Measurements from ENCODE around the gene CACNA1C.
"Not testable (repeated sequence)": the region's sequence is repeated elsewhere in the genome, so short reads cannot be mapped to it uniquely, and the experiment has no call there.

Gene CACNA1C

GRCh38 chr12:2102736-2103135 lies 49.9 kb downstream of the CACNA1C start:
- peaks cover 0 to 45% of the 10 kb centered on the region in 2 donors for H3K4me1 ChIP-seq (ENCODE audit: control insufficient read depth in 1 of 2, insufficient read depth in 2 of 2, low read length in 2 of 2)
- not testable (repeated sequence) for H3K27ac ChIP-seq (ENCODE audit: low read length); H3K27me3 ChIP-seq (ENCODE audit: low read depth, low read length); H3K9me3 ChIP-seq (ENCODE audit: control insufficient read depth in 1 of 2, low read length in 2 of 2); H3K36me3 ChIP-seq (ENCODE audit: control insufficient read depth in 1 of 2, insufficient read depth in 2 of 2, low read length in 2 of 2); H3K4me3 ChIP-seq (ENCODE audit: low read depth in 1 of 2, low read length in 2 of 2)

- H3K4me3 ChIP-seq (ENCODE audit: low read depth in 1 of 2, low read length in 2 of 2); H3K27ac ChIP-seq (ENCODE audit: low read length); H3K27me3 ChIP-seq (ENCODE audit: low read depth, low read length); H3K9me3 ChIP-seq (ENCODE audit: control insufficient read depth in 1 of 2, low read length in 2 of 2); H3K36me3 ChIP-seq (ENCODE audit: control insufficient read depth in 1 of 2, insufficient read depth in 2 of 2, low read length in 2 of 2): not testable (repeated sequence)
- H3K4me1 ChIP-seq (ENCODE audit: control insufficient read depth in 1 of 2, insufficient read depth in 2 of 2, low read length in 2 of 2): peaks cover 0 to 43% of the 10 kb centered on the region in 2 donors
These were observed 52.6 kb downstream of the CACNA1C start for GRCh38 chr12:2105387-2105786.

- H3K36me3 ChIP-seq (ENCODE audit: control insufficient read depth in 1 of 2, insufficient read depth in 2 of 2, low read length in 2 of 2): no peaks in the 10 kb centered on the region
- H3K27ac ChIP-seq (ENCODE audit: low read length): no peak overlapping the region
- H3K27me3 ChIP-seq (ENCODE audit: low read depth, low read length): no peaks in the 10 kb centered on the region
- H3K9me3 ChIP-seq (ENCODE audit: control insufficient read depth in 1 of 2, low read length in 2 of 2): no peaks in the 10 kb centered on the region
- no peak overlapping the region for H3K4me3 ChIP-seq (ENCODE audit: low read depth in 1 of 2, low read length in 2 of 2)
- peaks cover 0 to 52% of the 10 kb centered on the region in 2 donors for H3K4me1 ChIP-seq (ENCODE audit: control insufficient read depth in 1 of 2, insufficient read depth in 2 of 2, low read length in 2 of 2)
These were observed 55.4 kb downstream of the CACNA1C start for GRCh38 chr12:2108166-2108565.

- Histone ChIP-seq H3K4me3 (ENCODE audit: low read depth in 1 of 2, low read length in 2 of 2) (no peak overlapping the region), H3K9me3 (ENCODE audit: control insufficient read depth in 1 of 2, low read length in 2 of 2) (no peaks in the 10 kb centered on the region), H3K4me1 (ENCODE audit: control insufficient read depth in 1 of 2, insufficient read depth in 2 of 2, low read length in 2 of 2) (peaks cover 0 to 52% of the 10 kb centered on the region in 2 donors), H3K36me3 (ENCODE audit: control insufficient read depth in 1 of 2, insufficient read depth in 2 of 2, low read length in 2 of 2) (no peaks in the 10 kb centered on the region), H3K27ac (ENCODE audit: low read length) (no peak overlapping the region), H3K27me3 (ENCODE audit: low read depth, low read length) (no peaks in the 10 kb centered on the region)
These were observed 56.3 kb downstream of the CACNA1C start for GRCh38 chr12:2108975-2109671.

- no peak overlapping the region for H3K27ac ChIP-seq (ENCODE audit: low read length)
- no peaks in the 10 kb centered on the region for H3K36me3 ChIP-seq (ENCODE audit: control insufficient read depth in 1 of 2, insufficient read depth in 2 of 2, low read length in 2 of 2)
- peaks cover 0 to 48% of the 10 kb centered on the region in 2 donors for H3K4me1 ChIP-seq (ENCODE audit: control insufficient read depth in 1 of 2, insufficient read depth in 2 of 2, low read length in 2 of 2)
- no peaks in the 10 kb centered on the region for H3K9me3 ChIP-seq (ENCODE audit: control insufficient read depth in 1 of 2, low read length in 2 of 2)
- no peak overlapping the region for H3K4me3 ChIP-seq (ENCODE audit: low read depth in 1 of 2, low read length in 2 of 2)
- H3K27me3 ChIP-seq (ENCODE audit: low read depth, low read length): no peaks in the 10 kb centered on the region
These were observed 57.3 kb downstream of the CACNA1C start for GRCh38 chr12:2110127-2110526.

- Histone ChIP-seq H3K4me1 (ENCODE audit: control insufficient read depth in 1 of 2, insufficient read depth in 2 of 2, low read length in 2 of 2) (peaks cover 0 to 47% of the 10 kb centered on the region in 2 donors), H3K27me3 (ENCODE audit: low read depth, low read length) (no peaks in the 10 kb centered on the region), H3K9me3 (ENCODE audit: control insufficient read depth in 1 of 2, low read length in 2 of 2) (no peaks in the 10 kb centered on the region), H3K4me3 (ENCODE audit: low read depth in 1 of 2, low read length in 2 of 2) (no peak overlapping the region), H3K36me3 (ENCODE audit: control insufficient read depth in 1 of 2, insufficient read depth in 2 of 2, low read length in 2 of 2) (peaks cover 0 to 4% of the 10 kb centered on the region in 2 donors), H3K27ac (ENCODE audit: low read length) (no peak overlapping the region)
These were observed 58.2 kb downstream of the CACNA1C start for GRCh38 chr12:2110849-2111566.

GRCh38 chr12:2111826-2112225 lies 59.0 kb downstream of the CACNA1C start:
- Histone ChIP-seq H3K4me1 (ENCODE audit: control insufficient read depth in 1 of 2, insufficient read depth in 2 of 2, low read length in 2 of 2) (peaks cover 0 to 47% of the 10 kb centered on the region in 2 donors), H3K9me3 (ENCODE audit: control insufficient read depth in 1 of 2, low read length in 2 of 2) (no peaks in the 10 kb centered on the region), H3K27me3 (ENCODE audit: low read depth, low read length) (no peaks in the 10 kb centered on the region), H3K27ac (ENCODE audit: low read length) (no peak overlapping the region), H3K36me3 (ENCODE audit: control insufficient read depth in 1 of 2, insufficient read depth in 2 of 2, low read length in 2 of 2) (peaks cover 0 to 7% of the 10 kb centered on the region in 2 donors), H3K4me3 (ENCODE audit: low read depth in 1 of 2, low read length in 2 of 2) (no peak overlapping the region)

- H3K36me3 ChIP-seq (ENCODE audit: control insufficient read depth in 1 of 2, insufficient read depth in 2 of 2, low read length in 2 of 2): peaks cover 0 to 7% of the 10 kb centered on the region in 2 donors
- no peaks in the 10 kb centered on the region for H3K27me3 ChIP-seq (ENCODE audit: low read depth, low read length)
- no peak overlapping the region for H3K4me3 ChIP-seq (ENCODE audit: low read depth in 1 of 2, low read length in 2 of 2)
- H3K9me3 ChIP-seq (ENCODE audit: control insufficient read depth in 1 of 2, low read length in 2 of 2): no peaks in the 10 kb centered on the region
- no peak overlapping the region for H3K27ac ChIP-seq (ENCODE audit: low read length)
- peaks cover 0 to 50% of the 10 kb centered on the region in 2 donors for H3K4me1 ChIP-seq (ENCODE audit: control insufficient read depth in 1 of 2, insufficient read depth in 2 of 2, low read length in 2 of 2)
These were observed 59.6 kb downstream of the CACNA1C start for GRCh38 chr12:2112401-2112800.

- Histone ChIP-seq H3K27me3 (ENCODE audit: low read depth, low read length) (no peaks in the 10 kb centered on the region), H3K4me3 (ENCODE audit: low read depth in 1 of 2, low read length in 2 of 2) (no peak overlapping the region), H3K4me1 (ENCODE audit: control insufficient read depth in 1 of 2, insufficient read depth in 2 of 2, low read length in 2 of 2) (peaks cover 0 to 52% of the 10 kb centered on the region in 2 donors), H3K9me3 (ENCODE audit: control insufficient read depth in 1 of 2, low read length in 2 of 2) (no peaks in the 10 kb centered on the region), H3K27ac (ENCODE audit: low read length) (no peak overlapping the region), H3K36me3 (ENCODE audit: control insufficient read depth in 1 of 2, insufficient read depth in 2 of 2, low read length in 2 of 2) (peaks cover 0 to 7% of the 10 kb centered on the region in 2 donors)
These were observed 60.5 kb downstream of the CACNA1C start for GRCh38 chr12:2113119-2113912.

GRCh38 chr12:2114071-2114470 lies 61.3 kb downstream of the CACNA1C start:
- Histone ChIP-seq H3K4me3 (ENCODE audit: low read depth in 1 of 2, low read length in 2 of 2) (no peak overlapping the region), H3K9me3 (ENCODE audit: control insufficient read depth in 1 of 2, low read length in 2 of 2) (no peaks in the 10 kb centered on the region), H3K27me3 (ENCODE audit: low read depth, low read length) (no peaks in the 10 kb centered on the region), H3K4me1 (ENCODE audit: control insufficient read depth in 1 of 2, insufficient read depth in 2 of 2, low read length in 2 of 2) (peaks cover 0 to 54% of the 10 kb centered on the region in 2 donors), H3K36me3 (ENCODE audit: control insufficient read depth in 1 of 2, insufficient read depth in 2 of 2, low read length in 2 of 2) (peaks cover 0 to 7% of the 10 kb centered on the region in 2 donors), H3K27ac (ENCODE audit: low read length) (no peak overlapping the region)

All from muscle layer of duodenum (tissue), 2 donors.